Gastroesophageal sphincter (tissue), 3 donors: Measurements from ENCODE around the gene PPP4R3A.

Experiments used
- EP300 ChIP-seq: sonication (generic); formaldehyde crosslinking; IDR thresholded peaks from one replicate; pipeline ENCODE4 v1.6.1; 2017; ENCODE audit warnings: antibody characterized with exemption, mild to moderate bottlenecking
- POLR2A ChIP-seq, 2 donors: fragments of 450-650 bp; IDR thresholded peaks; one replicate each; pipeline ENCODE4 v1.6.1; 2017; ENCODE audit warnings: antibody characterized with exemption in 2 of 2, mild to moderate bottlenecking in 2 of 2, moderate library complexity in 1 of 2
- TF ChIP-seq, protein P1 (sequence below), 4 experiments: fragments of 200-600 bp in 2 of 4; fragments of 450-650 bp in 2 of 4; sonication (generic) in 1 of 4; IDR thresholded peaks; one replicate each; pipeline ENCODE4 v1.5.1; 2017 to 2019; ENCODE audit warnings: antibody characterized with exemption in 4 of 4, mild to moderate bottlenecking in 2 of 4, moderate library complexity in 2 of 4

DNA sequence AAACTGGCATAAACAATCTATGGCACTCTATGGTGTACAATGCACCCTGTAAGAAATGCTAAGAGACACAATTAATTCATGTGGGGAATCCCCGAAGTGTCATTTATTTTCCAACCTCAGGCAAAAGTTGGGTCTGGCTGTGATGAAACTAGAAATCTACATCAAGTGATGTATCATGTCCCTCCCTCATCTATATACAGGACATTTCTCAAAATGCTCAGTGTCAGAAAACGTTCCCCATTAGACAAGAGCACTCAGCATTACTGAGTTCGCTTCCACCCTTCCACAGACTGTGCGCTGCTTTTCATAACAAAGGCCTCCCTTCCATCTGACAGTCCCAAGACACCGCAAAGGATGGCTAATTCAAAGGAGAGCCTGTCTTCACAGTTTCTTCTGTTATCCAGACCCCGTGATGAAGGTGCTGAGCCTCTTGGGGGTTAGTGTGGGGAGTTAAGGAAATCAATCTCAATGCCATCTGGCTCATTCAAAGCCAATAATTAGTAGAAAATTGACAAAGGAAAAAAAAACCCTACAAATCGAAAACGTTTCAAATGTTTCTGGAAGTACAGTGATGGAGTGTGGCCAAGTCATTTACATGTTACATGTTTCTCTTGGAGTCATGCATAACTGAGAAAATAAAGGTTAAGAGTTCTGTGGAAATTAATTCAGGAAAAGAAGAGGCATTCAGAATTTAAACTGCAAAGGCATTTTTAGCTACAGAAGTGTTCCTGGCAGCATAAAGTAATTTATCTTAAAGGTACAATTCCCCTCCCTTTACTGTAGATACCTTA lies 100.0 kb downstream of the PPP4R3A start:
- TF ChIP-seq, protein P1, sequence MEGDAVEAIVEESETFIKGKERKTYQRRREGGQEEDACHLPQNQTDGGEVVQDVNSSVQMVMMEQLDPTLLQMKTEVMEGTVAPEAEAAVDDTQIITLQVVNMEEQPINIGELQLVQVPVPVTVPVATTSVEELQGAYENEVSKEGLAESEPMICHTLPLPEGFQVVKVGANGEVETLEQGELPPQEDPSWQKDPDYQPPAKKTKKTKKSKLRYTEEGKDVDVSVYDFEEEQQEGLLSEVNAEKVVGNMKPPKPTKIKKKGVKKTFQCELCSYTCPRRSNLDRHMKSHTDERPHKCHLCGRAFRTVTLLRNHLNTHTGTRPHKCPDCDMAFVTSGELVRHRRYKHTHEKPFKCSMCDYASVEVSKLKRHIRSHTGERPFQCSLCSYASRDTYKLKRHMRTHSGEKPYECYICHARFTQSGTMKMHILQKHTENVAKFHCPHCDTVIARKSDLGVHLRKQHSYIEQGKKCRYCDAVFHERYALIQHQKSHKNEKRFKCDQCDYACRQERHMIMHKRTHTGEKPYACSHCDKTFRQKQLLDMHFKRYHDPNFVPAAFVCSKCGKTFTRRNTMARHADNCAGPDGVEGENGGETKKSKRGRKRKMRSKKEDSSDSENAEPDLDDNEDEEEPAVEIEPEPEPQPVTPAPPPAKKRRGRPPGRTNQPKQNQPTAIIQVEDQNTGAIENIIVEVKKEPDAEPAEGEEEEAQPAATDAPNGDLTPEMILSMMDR (IDR thresholded peaks at IDR 0.05) = no peak
- TF ChIP-seq EP300 (no peak), POLR2A (IDR thresholded peaks at IDR 0.05) (no peak)
